GM19023 (cell line): ENCODE measurements around the gene IFNL3.
"Not testable (repeated sequence)": the region's sequence is repeated elsewhere in the genome, so short reads cannot be mapped to it uniquely, and the experiment has no call there.

Source experiments
- ATAC-seq: cut with Tn5 transposase; IDR thresholded peaks from one replicate; pipeline ENCODE4 v1.9.1; 2021; ENCODE audit warnings: mild to moderate bottlenecking, moderate library complexity; ENCODE audit not compliant: unreplicated experiment

Gene IFNL3

DNA sequence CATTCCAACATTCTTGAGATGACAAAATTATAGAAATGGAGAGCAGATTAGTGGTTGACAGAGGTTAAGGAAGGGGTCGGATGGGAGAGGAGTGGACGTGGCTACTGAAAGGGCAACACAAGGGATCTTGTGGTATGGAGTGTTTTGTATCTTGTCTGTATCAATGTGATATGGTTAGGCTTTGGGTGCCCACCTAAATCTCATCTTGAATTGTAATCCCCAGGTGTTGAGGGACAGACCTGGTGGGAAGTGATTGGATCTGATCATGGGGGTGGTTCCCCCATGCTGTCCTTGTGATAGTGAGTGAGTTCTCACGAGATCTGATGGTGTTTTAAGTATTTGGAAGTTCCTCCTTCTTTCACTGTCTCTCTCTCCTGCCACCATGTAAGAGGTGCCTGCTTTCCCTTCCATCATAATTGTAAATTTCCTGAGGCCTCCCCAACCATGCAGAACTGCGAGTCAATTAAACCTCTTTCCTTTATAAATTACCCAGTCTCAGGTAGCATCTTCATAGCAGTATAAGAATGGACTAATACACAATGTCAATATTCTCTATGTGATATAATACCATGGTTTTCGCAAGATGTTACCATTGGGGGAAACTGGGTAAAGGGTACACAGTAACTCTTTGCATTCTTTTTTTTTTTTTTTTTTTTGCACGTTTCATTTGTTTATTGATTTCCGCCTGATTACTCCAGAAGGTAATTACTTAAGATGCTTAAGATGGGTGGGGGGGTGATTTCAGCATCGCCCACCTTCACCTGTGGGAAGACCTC lies 8.8 kb upstream of the IFNL3 start:
- no peak for ATAC-seq

DNA sequence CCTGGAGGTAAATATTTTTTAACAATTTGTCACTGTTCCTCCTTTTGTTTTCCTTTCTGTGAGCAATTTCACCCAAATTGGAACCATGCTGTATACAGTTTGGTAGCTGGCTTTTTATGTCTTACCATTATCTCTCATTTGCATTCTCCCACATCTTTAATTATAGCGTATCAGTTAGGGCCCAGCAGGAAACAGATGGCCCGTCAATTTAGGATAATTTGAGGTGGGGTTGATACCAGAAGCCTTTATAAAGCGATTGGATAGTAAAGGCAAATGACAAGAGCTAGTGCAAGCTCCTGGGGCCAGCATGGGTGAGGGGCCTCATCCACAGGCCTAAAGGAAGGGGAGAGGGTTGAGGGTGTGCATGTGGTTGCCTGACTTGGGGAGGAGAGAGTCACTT lies 7.7 kb upstream of the IFNL3 start:
- ATAC-seq: no peak

- no peak for ATAC-seq
These were observed 7.0 kb upstream of the IFNL3 start for GRCh38 chr19:39251846-39252245.

DNA sequence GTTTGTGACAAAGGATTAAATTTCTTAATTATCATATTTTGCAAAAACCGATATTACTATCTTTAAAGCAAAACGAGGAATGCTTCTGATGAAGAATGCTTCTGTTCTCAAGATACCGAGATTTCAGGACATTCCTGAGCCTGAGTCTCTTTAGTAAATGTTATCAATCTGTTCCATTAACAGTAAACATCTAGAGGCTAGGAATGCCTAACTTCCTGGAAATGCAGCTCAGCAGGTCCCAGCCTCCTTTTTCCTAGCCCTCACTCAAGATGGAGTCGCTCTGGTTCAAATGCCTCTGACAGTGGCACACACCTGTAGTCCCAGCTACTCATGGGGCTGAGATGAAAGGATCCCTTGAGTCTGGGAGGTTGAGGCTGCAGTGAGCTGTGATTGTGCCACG lies 6.3 kb upstream of the IFNL3 start:
- no peak for ATAC-seq

GRCh38 chr19:39248806-39249205 lies 4.0 kb upstream of the IFNL3 start, which contains the start of gene IFNL4:
TSS of gene IFNL4 (minus strand) at chr19:39248856.
- ATAC-seq: no peak

GRCh38 chr19:39247701-39248664 lies 3.2 kb upstream of the IFNL3 start:
- no peak for ATAC-seq

GRCh38 chr19:39246951-39247669 lies 2.3 kb upstream of the IFNL3 start:
- ATAC-seq: no peak

GRCh38 chr19:39245166-39245565 lies 360 bp upstream of the IFNL3 start:
- not testable (repeated sequence) for ATAC-seq

- not testable (repeated sequence) for ATAC-seq
These were observed 1.1 kb downstream of the IFNL3 start for GRCh38 chr19:39243741-39244140.

DNA sequence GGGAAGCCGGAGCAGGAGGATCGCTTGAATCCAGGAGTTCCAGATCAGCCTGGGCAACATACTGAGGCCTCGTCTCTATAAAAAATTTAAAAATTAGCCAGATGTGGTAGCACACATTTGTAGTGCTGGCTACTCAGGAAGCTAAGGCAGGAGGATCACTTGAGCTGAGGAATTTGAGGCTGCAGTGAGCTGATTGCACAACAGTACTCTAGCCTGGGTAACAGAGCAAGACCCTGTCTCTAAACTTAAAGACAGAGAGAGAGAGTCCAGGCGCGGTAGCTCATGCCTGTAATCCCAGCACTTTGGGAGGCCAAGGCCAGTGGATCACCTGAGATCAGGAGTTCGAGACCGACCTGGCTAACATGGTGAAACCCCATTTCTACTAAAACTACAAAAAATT lies 4.4 kb downstream of the IFNL3 start:
- no peak for ATAC-seq

DNA sequence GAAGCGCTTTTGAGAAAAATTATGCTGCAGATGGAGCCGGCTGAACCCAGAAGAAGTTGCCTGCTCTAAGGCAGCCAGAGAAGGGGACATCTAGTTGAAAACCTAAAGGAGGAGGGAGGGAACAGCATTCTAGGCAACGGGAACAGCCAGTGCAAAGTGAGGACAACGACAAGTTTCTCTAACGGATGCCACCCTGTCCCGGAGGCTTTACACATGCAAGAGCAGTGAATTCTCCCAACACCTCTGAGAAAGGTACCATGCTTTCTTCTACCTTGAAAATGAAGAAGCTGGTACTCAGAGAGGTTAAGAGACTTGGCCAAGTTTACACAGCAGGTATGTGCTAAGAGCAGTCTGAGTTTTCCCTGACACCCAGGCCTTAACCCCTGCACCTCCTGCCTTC lies 5.9 kb downstream of the IFNL3 start:
- ATAC-seq: no peak

- no peak for ATAC-seq
These were observed 6.6 kb downstream of the IFNL3 start for GRCh38 chr19:39238209-39238608.

GRCh38 chr19:39237200-39238184 lies 7.3 kb downstream of the IFNL3 start:
- no peak for ATAC-seq

DNA sequence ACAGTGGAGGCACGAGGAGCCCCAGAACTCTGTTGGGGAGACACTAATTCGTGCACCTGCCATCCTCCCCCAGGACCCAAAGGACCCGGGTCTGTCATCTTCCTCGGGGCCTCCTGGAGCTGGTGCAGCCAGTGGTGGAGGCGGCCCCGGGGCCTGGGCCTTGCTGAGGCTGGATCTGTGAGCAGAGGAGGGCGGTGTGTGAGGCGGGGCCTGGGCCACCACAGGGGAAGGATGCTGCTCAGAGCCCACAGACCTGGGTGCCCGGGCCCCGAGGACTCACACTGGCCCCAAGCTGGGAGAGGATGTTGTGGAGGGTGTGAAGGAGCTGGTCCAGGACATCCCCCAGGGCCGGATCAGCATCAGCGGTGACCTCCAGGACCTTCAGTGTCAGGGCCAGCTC lies 8.3 kb downstream of the IFNL3 start:
- no peak for ATAC-seq

DNA sequence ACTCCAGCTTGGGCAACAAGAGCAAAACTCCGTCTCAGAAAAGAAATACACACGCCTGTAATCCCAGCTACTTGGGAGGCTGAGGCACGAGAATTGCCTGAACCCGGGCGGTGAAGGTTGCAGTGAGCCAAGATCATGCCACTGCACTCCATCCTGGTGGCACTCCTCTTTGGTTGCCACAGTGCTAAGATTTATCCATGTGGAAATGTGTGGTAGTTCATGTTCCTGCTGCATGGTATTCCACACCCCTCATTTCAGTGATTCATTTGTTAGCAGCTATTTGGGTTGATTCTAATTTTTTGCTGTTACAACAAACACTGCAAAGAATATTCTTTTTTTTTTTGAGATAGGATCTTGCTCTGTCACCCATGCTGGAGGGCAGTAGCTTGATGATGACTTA lies 12.1 kb downstream of the IFNL3 start:
- no peak for ATAC-seq

GRCh38 chr19:39230096-39230764 lies 14.6 kb downstream of the IFNL3 start:
- ATAC-seq: no peak

DNA sequence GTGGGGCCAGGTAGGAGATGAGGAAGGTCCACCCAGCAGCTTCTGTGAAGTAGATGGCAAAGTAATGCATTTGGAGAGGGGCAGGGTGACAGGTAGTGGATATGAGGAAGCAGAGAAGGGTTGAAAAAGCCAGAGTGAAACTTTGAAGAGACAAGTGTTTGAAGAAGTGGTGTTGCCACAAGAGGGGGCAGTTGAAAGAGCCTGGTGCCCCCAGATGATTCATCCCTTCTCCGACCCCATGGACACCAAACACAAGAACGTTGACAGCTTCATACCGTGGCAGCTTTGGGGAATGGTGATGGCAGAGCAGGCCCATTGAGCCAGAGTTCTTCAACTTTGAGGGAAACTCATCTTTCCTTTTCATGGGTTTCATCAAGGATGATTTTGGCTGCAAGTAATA lies 19.9 kb downstream of the IFNL3 start:
- no peak for ATAC-seq

GRCh38 chr19:39223703-39224279 lies 21.0 kb downstream of the IFNL3 start:
- ATAC-seq: no peak

DNA sequence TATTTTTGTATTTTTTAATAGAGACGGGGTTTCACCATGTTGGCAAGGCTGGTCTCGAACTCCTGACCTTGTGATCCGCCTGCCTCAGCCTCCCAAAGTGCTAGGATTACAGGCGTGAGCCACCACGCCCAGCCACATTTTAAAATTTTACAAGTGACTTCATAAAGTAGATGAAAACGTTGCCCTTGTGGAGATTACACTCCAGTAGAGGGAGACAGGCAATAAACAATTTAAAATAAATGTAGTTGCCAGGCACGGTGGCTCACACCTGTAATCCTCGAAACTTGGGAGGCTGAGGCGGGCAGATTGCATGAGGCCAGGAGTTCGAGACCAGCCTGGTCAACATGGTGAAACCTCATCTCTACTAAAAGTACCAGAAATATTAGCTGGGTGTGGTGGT lies 25.7 kb downstream of the IFNL3 start:
- not testable (repeated sequence) for ATAC-seq
